CD4-positive, alpha-beta memory T cell (primary cell): ENCODE measurements around the gene PCDHGA12. TPM values are rescaled to one million over a fixed set of nuclear protein-coding genes. Genes with fewer than 3 reads are reported as not detected.
"Not testable (repeated sequence)": the region's sequence is repeated elsewhere in the genome, so short reads cannot be mapped to it uniquely, and the experiment has no call there.

Experiments used
- CTCF ChIA-PET: fragments of 350-600 bp; sonication (Branson Sonifier 250); formaldehyde crosslinking; loops from one replicate; lab custom pipeline; 2021; ENCODE audit warnings: inconsistent platforms; ENCODE audit not compliant: partially characterized antibody; lab: Charles Lee
- POLR2A ChIA-PET: fragments of 350-600 bp; sonication (Branson Sonifier 250); formaldehyde crosslinking; loops from one replicate; lab custom pipeline; 2021; ENCODE audit not compliant: partially characterized antibody; lab: Charles Lee
- DNase-seq, 5 donors: peaks; one replicate each; pipeline versions ENCODE4 v3.0.0 to v3.0.0-alpha.2; 2020 to 2022; ENCODE audit warnings: mixed read lengths in 1 of 5
- H3K27ac ChIP-seq: one replicate; pipeline ENCODE4 v1.7.0; 2013; ENCODE audit warnings: low read depth, low read length
- H3K27me3 ChIP-seq: 2 replicates; pipeline ENCODE4 v1.7.0; 2013; ENCODE audit warnings: mild to moderate bottlenecking, low read length, moderate library complexity; ENCODE audit not compliant: insufficient read depth
- H3K36me3 ChIP-seq: 2 replicates; pipeline ENCODE4 v1.7.0; 2013; ENCODE audit warnings: mild to moderate bottlenecking, low read length, moderate library complexity; ENCODE audit not compliant: insufficient read depth
- H3K4me1 ChIP-seq: 2 replicates; pipeline ENCODE4 v1.7.0; 2013; ENCODE audit warnings: mild to moderate bottlenecking, low read length, moderate library complexity; ENCODE audit not compliant: insufficient read depth
- H3K4me3 ChIP-seq, 2 donors: one replicate each; pipeline ENCODE4 v1.7.0; 2013; ENCODE audit warnings: low read length in 2 of 2, mild to moderate bottlenecking in 1 of 2
- H3K9me3 ChIP-seq, 2 donors: one replicate each; pipeline ENCODE4 v1.7.0; 2013; ENCODE audit warnings: low read length in 2 of 2, control low read depth in 1 of 2; ENCODE audit not compliant: control insufficient read depth in 1 of 2
- H3K27ac Mint-ChIP-seq, 7 donors: one replicate each; pipeline ENCODE4 v1.8.0; 2020 to 2021; ENCODE audit warnings: mixed read lengths in 7 of 7, mild to moderate bottlenecking in 6 of 7, inconsistent platforms in 3 of 7, moderate library complexity in 3 of 7
- H3K27me3 Mint-ChIP-seq, 2 donors: one replicate each; pipeline ENCODE4 v1.8.0; 2020 to 2021; ENCODE audit warnings: mixed read lengths in 2 of 2
- H3K36me3 Mint-ChIP-seq, 2 donors: one replicate each; pipeline ENCODE4 v1.8.0; 2020 to 2021; ENCODE audit warnings: mixed read lengths in 2 of 2, inconsistent platforms in 1 of 2, mild to moderate bottlenecking in 1 of 2
- H3K4me1 Mint-ChIP-seq, 4 donors: one replicate each; pipeline ENCODE4 v1.8.0; 2020 to 2021; ENCODE audit warnings: mixed read lengths in 4 of 4, mild to moderate bottlenecking in 1 of 4
- H3K4me3 Mint-ChIP-seq, 8 donors: one replicate each; pipeline ENCODE4 v1.8.0; 2020 to 2021; ENCODE audit warnings: mixed read lengths in 8 of 8, mild to moderate bottlenecking in 7 of 8, moderate library complexity in 6 of 8, inconsistent platforms in 3 of 8
- H3K9me3 Mint-ChIP-seq, 8 donors: one replicate each; pipeline ENCODE4 v1.8.0; 2020 to 2021; ENCODE audit warnings: mixed read lengths in 8 of 8, mild to moderate bottlenecking in 5 of 8, inconsistent platforms in 3 of 8, moderate library complexity in 1 of 8
- intact Hi-C: fragments of 100-400 bp; cut with micrococcal nuclease; formaldehyde crosslinking; loops from one replicate; pipeline ENCODE4 v1.15.1; 2023
- polyA plus RNA-seq, 2 donors: library from polyadenylated mRNA; unstranded; fragments of 300-500 nt; fragmentation: Illumina TruSeq; gene quantifications; one replicate each; pipeline ENCODE4 v1.2.3, GENCODE V29; 2021
- total RNA-seq, 2 experiments: library from RNA; stranded (reverse); gene quantifications; one replicate each; pipeline ENCODE4 v1.2.3, GENCODE V29; 2021

Gene PCDHGA12
- total and polyA plus RNA-seq, 4 experiments from 2014 or later, result 0.11 to 0.17 TPM; not detected in 2

GRCh38 chr5:141389153-141390042 is 40.9 kb upstream of the PCDHGA12 start:
- Histone ChIP-seq H3K9me3 (no peaks in the 10 kb centered on the region), H3K27me3 (peaks cover 17% of the 10 kb centered on the region), H3K36me3 (no peaks in the 10 kb centered on the region), H3K4me1 (no peaks in the 10 kb centered on the region), H3K4me3 (no peak overlapping the region), H3K27ac (no peak overlapping the region)
- intact Hi-C loops, result no loop called here
- Mint-ChIP-seq H3K9me3 (peaks cover 7 to 84% (median 71%) of the 10 kb centered on the region in 8 donors), H3K4me3 (peak overlapping the region in 1 of 8 donors; percentile 11), H3K4me1 (peaks cover 0 to 4% (median 3%) of the 10 kb centered on the region in 4 donors), H3K27me3 (peaks cover 38 to 53% of the 10 kb centered on the region in 2 donors), H3K27ac (peak overlapping the region in 1 of 7 donors; percentile 38), H3K36me3 (peaks cover 7 to 14% of the 10 kb centered on the region in 2 donors)
- CTCF ChIA-PET, result interaction anchor here (1.0 to 1.6 kb wide), 2 partner anchors 24 to 31 kb away, joined by 3 to 7 read pairs; partner anchors contain the start of gene PCDHGA10
- POLR2A ChIA-PET, result no interaction called here
- DNase-seq, result no peak

GRCh38 chr5:141392429-141393198 is 37.7 kb upstream of the PCDHGA12 start, which contains the start of gene PCDHGA8:
Gene PCDHGA8 (plus strand): TSS chr5:141392633. CDS start chr5:141392814, 181 bp downstream.
- Mint-ChIP-seq H3K36me3 (peaks cover 7 to 11% of the 10 kb centered on the region in 2 donors), H3K4me1 (peaks cover 0 to 4% (median 2%) of the 10 kb centered on the region in 4 donors), H3K9me3 (peaks cover 7 to 72% (median 61%) of the 10 kb centered on the region in 8 donors), H3K4me3 (peak within 1 kb of the TSS in 2 of 8 donors; percentile 1 to 17), H3K27ac (no peak within 1 kb of the TSS), H3K27me3 (peaks cover 43% of the 10 kb centered on the region in 2 donors)
- Histone ChIP-seq H3K4me1 (no peaks in the 10 kb centered on the region), H3K4me3 (no peak within 1 kb of the TSS), H3K9me3 (no peaks in the 10 kb centered on the region), H3K36me3 (no peaks in the 10 kb centered on the region), H3K27me3 (peaks cover 18% of the 10 kb centered on the region), H3K27ac (no peak within 1 kb of the TSS)
- CTCF ChIA-PET, result interaction anchor here (0.8 to 1.1 kb wide), 2 partner anchors 14 to 121 kb away, joined by 3 to 4 read pairs; no protein-coding TSS in a partner anchor
- POLR2A ChIA-PET, result no interaction called here
- intact Hi-C loops, result no loop called here
- no peak for DNase-seq

GRCh38 chr5:141393267-141393666 is 37.0 kb upstream of the PCDHGA12 start:
- no peak overlapping the region for H3K27ac ChIP-seq
- H3K4me1 ChIP-seq, result no peaks in the 10 kb centered on the region
- H3K36me3 ChIP-seq, result no peaks in the 10 kb centered on the region
- Mint-ChIP-seq H3K27me3 (peaks cover 41% of the 10 kb centered on the region in 2 donors), H3K36me3 (peaks cover 7 to 11% of the 10 kb centered on the region in 2 donors), H3K4me3 (peak overlapping the region in 1 of 8 donors; percentile 17), H3K9me3 (peaks cover 7 to 70% (median 62%) of the 10 kb centered on the region in 8 donors), H3K27ac (no peak overlapping the region), H3K4me1 (peaks cover 0 to 3% (median 2%) of the 10 kb centered on the region in 4 donors)
- H3K9me3 ChIP-seq, result no peaks in the 10 kb centered on the region
- no peak overlapping the region for H3K4me3 ChIP-seq
- H3K27me3 ChIP-seq, result peaks cover 18% of the 10 kb centered on the region
- intact Hi-C loops, result no loop called here
- ChIA-PET CTCF (interaction anchor here (0.8 to 1.1 kb wide), 2 partner anchors 13 to 121 kb away, joined by 3 to 4 read pairs; no protein-coding TSS in a partner anchor), POLR2A (no interaction called here)
- DNase-seq, result no peak

- CTCF ChIA-PET, result interaction anchor here (1.0 to 3.7 kb wide), 2 partner anchors 19 to 164 kb away, joined by 7 to 16 read pairs; partner anchors contain the start of gene PCDHGA10
- H3K36me3 ChIP-seq, H3K4me1 Mint-ChIP-seq, DNase-seq, H3K9me3 ChIP-seq, H3K36me3 Mint-ChIP-seq, H3K4me1 ChIP-seq, H3K4me3 Mint-ChIP-seq, H3K27ac ChIP-seq, intact Hi-C loops, H3K4me3 ChIP-seq, H3K27ac Mint-ChIP-seq, POLR2A ChIA-PET: not testable (repeated sequence)
- Mint-ChIP-seq H3K9me3 (peaks cover 3 to 71% (median 62%) of the 10 kb centered on the region in 8 donors), H3K27me3 (peaks cover 43 to 45% of the 10 kb centered on the region in 2 donors)
- peaks cover 15% of the 10 kb centered on the region for H3K27me3 ChIP-seq
Observed at GRCh38 chr5:141394401-141395187, 35.7 kb upstream of the PCDHGA12 start.

- intact Hi-C loops, H3K9me3 ChIP-seq, POLR2A ChIA-PET, H3K4me3 ChIP-seq, H3K4me1 ChIP-seq, H3K27ac ChIP-seq, H3K36me3 ChIP-seq, H3K4me1 Mint-ChIP-seq: not testable (repeated sequence)
- CTCF ChIA-PET, result interaction anchor here (1.2 to 3.7 kb wide), 3 partner anchors 16 to 166 kb away, joined by 4 to 16 read pairs (median 9); partner anchors contain the start of gene PCDHGA10
- Mint-ChIP-seq H3K27ac (peak within 1 kb of the TSS in 1 of 7 donors; percentile 19), H3K36me3 (peaks cover 11 to 12% of the 10 kb centered on the region in 2 donors), H3K27me3 (peaks cover 42 to 49% of the 10 kb centered on the region in 2 donors), H3K4me3 (peak within 1 kb of the TSS in 7 of 8 donors; percentile 21 to 72 (median 44)), H3K9me3 (peaks cover 2 to 62% (median 52%) of the 10 kb centered on the region in 8 donors)
- DNase-seq, result peak in 3 of 5 donors; percentile 38 to 41 (median 39)
- peaks cover 10% of the 10 kb centered on the region for H3K27me3 ChIP-seq
Observed at GRCh38 chr5:141397756-141398551, 32.4 kb upstream of the PCDHGA12 start, which contains the start of gene PCDHGB5. Gene PCDHGB5 (plus strand): TSS chr5:141397947. CDS start chr5:141398128, 181 bp downstream.

GRCh38 chr5:141398608-141399007 is 31.7 kb upstream of the PCDHGA12 start:
- peaks cover 10% of the 10 kb centered on the region for H3K27me3 ChIP-seq
- H3K9me3 ChIP-seq, result peaks cover 0 to 4% of the 10 kb centered on the region in 2 donors

More at GRCh38 chr5:141398608-141399007, 31.7 kb upstream of the PCDHGA12 start:
- Histone ChIP-seq H3K4me3 (no peak overlapping the region), H3K27ac (no peak overlapping the region), H3K36me3 (no peaks in the 10 kb centered on the region), H3K4me1 (no peaks in the 10 kb centered on the region)
- peak overlapping the region in 1 of 7 donors; percentile 19 for H3K27ac Mint-ChIP-seq
- peak overlapping the region in 2 of 8 donors; percentile 6 to 29 for H3K4me3 Mint-ChIP-seq
- DNase-seq, result no peak
- ChIA-PET POLR2A (no interaction called here), CTCF (interaction anchor here (2.1 kb wide), 1 partner anchor 165 kb away, joined by 9 read pairs; no protein-coding TSS in a partner anchor)
- peaks cover 9 to 12% of the 10 kb centered on the region in 2 donors for H3K36me3 Mint-ChIP-seq
- H3K27me3 Mint-ChIP-seq, result peaks cover 39 to 53% of the 10 kb centered on the region in 2 donors
- H3K9me3 Mint-ChIP-seq, result peaks cover under 1 to 62% (median 53%) of the 10 kb centered on the region in 8 donors
- H3K4me1 Mint-ChIP-seq, result peaks cover 0 to 4% (median 0%) of the 10 kb centered on the region in 4 donors
- intact Hi-C loops, result no loop called here
